ENCODE data around the gene RTTN.

RTTN gene

DNA sequence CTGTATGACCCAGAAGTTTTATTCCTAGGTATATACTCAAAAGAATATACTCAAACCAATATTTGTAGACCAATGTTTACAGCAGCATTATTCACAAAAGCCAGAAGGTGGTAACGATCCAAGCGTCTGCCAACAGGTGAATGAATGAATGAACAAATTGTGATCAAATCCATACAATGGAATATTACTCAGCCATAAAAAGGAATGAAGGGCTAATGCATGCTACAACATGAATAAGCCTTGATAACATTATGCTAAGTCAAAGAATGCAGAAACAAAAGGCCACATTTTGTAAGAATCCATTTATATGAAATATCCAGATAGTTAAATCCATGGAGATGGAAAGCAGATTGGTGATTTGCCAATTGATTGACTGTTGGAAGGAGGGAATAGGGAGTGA, 252.3 kb downstream of the RTTN start:
- Histone ChIP-seq H3K9me3 (ENCODE audit: insufficient read depth, low read length) (no peaks in the 10 kb centered on the region), H3K4me2 (ENCODE audit: low read depth, low read length, poor library complexity, severe bottlenecking) (no peak overlapping the region), H3K36me3 (ENCODE audit: low read length) (no peaks in the 10 kb centered on the region), H3K27ac (ENCODE audit: low read depth, low read length) (no peak overlapping the region), H3K4me3 (ENCODE audit: insufficient read depth, low read length, poor library complexity, severe bottlenecking) (no peak overlapping the region), H4K20me1 (ENCODE audit: low read depth, low read length) (no peaks in the 10 kb centered on the region), H3K9me2 (replicated peaks; ENCODE audit: insufficient read depth, low read length) (no peaks in the 10 kb centered on the region), H3K9ac (ENCODE audit: low read length) (no peak overlapping the region), H3K27me3 (ENCODE audit: low read length) (no peaks in the 10 kb centered on the region), H2AFZ (ENCODE audit: low read depth, low read length, severe bottlenecking) (no peak overlapping the region), H3F3A (ENCODE audit: insufficient read depth) (no peaks in the 10 kb centered on the region), H3K79me2 (ENCODE audit: insufficient read depth, low read length) (no peaks in the 10 kb centered on the region)
- TF ChIP-seq, protein P1, sequence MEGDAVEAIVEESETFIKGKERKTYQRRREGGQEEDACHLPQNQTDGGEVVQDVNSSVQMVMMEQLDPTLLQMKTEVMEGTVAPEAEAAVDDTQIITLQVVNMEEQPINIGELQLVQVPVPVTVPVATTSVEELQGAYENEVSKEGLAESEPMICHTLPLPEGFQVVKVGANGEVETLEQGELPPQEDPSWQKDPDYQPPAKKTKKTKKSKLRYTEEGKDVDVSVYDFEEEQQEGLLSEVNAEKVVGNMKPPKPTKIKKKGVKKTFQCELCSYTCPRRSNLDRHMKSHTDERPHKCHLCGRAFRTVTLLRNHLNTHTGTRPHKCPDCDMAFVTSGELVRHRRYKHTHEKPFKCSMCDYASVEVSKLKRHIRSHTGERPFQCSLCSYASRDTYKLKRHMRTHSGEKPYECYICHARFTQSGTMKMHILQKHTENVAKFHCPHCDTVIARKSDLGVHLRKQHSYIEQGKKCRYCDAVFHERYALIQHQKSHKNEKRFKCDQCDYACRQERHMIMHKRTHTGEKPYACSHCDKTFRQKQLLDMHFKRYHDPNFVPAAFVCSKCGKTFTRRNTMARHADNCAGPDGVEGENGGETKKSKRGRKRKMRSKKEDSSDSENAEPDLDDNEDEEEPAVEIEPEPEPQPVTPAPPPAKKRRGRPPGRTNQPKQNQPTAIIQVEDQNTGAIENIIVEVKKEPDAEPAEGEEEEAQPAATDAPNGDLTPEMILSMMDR (IDR thresholded peaks at IDR 0.05; ENCODE audit: insufficient read depth, low read length, poor library complexity, severe bottlenecking) = no peak
- TF ChIP-seq EZH2phosphoT487 (conservative IDR thresholded peaks at IDR 0.05; ENCODE audit: low read length) = no peak

All from SU-DHL-6 (cell line).